Gastrocnemius medialis (tissue), 4 donors: Measurements from ENCODE around the gene CCNF. TPM values are rescaled to one million over a fixed set of nuclear protein-coding genes. Genes with fewer than 3 reads are reported as not detected.

ENCODE experiments used
- ATAC-seq, 2 donors: fragments of 150-250 bp; one replicate each; pipeline ENCODE4 v1.9.1; 2016
- DNase-seq, 2 donors: peaks; one replicate each; pipeline ENCODE4 v3.0.0-alpha.2; 2019
- H3K27ac ChIP-seq, 4 donors: fragments of 200-600 bp; sonication (generic); 1 replicate in 1 of 4; 2 replicates in 3 of 4; pipeline ENCODE4 v1.5.1; 2016 to 2018; ENCODE audit warnings: mild to moderate bottlenecking in 2 of 4, moderate library complexity in 1 of 4
- H3K27me3 ChIP-seq, 3 donors: fragments of 200-600 bp; sonication (generic) in 2 of 3; 1 replicate in 1 of 3; 2 replicates in 2 of 3; pipeline versions ENCODE4 v1.5.1 to v1.6.0; 2016 to 2019; ENCODE audit warnings: mild to moderate bottlenecking in 1 of 3, moderate library complexity in 1 of 3
- H3K36me3 ChIP-seq, 2 donors: fragments of 200-600 bp; sonication (generic) in 1 of 2; one replicate each; pipeline ENCODE4 v1.5.1; 2017 to 2018
- H3K4me1 ChIP-seq, 2 donors: fragments of 200-600 bp; sonication (generic) in 1 of 2; one replicate each; pipeline ENCODE4 v1.5.1; 2016 to 2017; ENCODE audit warnings: mild to moderate bottlenecking in 2 of 2
- H3K4me3 ChIP-seq, 4 donors: fragments of 200-600 bp; sonication (generic) in 3 of 4; 1 replicate in 1 of 4; 2 replicates in 3 of 4; pipeline ENCODE4 v1.5.1; 2016 to 2019; ENCODE audit warnings: mild to moderate bottlenecking in 2 of 4
- H3K9me3 ChIP-seq, 3 donors: fragments of 200-600 bp; sonication (generic) in 2 of 3; 1 replicate in 1 of 3; 2 replicates in 2 of 3; pipeline ENCODE4 v1.5.1; 2016 to 2019
- POLR2A ChIP-seq, 2 donors: fragments of 450-650 bp; IDR thresholded peaks; one replicate each; pipeline ENCODE4 v1.6.1; 2017; ENCODE audit warnings: antibody characterized with exemption in 2 of 2, mild to moderate bottlenecking in 2 of 2, moderate library complexity in 2 of 2
- in situ Hi-C, 4 donors: fragments of 200-750 bp; cut with MboI; loops; one replicate each; pipeline versions ENCODE4 v1.15.0 to v1.8.0; 2017; ENCODE audit warnings: low sequenced_read_pairs in 4 of 4
- intact Hi-C: fragments of 100-400 bp; cut with DNase I; formaldehyde crosslinking; loops from one replicate; pipeline ENCODE4 v1.15.1; 2023; ENCODE audit warnings: low total_unique reads
- total RNA-seq, 4 donors: library from RNA; depleted of rRNA; stranded (reverse); fragments of >200 nt; gene quantifications; one replicate each; pipeline versions ENCODE4 v1.1.0 to v1.2.3, GENCODE V29; 2016
- TF ChIP-seq, protein P1 (sequence below), 5 experiments: fragments of 450-650 bp in 3 of 5; fragments of 200-600 bp in 2 of 5; sonication (generic) in 2 of 5; IDR thresholded peaks in 4 of 5; conservative IDR thresholded peaks in 1 of 5; 1 replicate in 4 of 5; 2 replicates in 1 of 5; pipeline ENCODE4 v1.5.1; 2016 to 2019; ENCODE audit warnings: antibody characterized with exemption in 5 of 5, mild to moderate bottlenecking in 3 of 5, moderate library complexity in 3 of 5

CCNF gene
- total RNA-seq, 4 donors from 2014 or later = 1.8 to 3.6 (median 2.4) TPM

DNA sequence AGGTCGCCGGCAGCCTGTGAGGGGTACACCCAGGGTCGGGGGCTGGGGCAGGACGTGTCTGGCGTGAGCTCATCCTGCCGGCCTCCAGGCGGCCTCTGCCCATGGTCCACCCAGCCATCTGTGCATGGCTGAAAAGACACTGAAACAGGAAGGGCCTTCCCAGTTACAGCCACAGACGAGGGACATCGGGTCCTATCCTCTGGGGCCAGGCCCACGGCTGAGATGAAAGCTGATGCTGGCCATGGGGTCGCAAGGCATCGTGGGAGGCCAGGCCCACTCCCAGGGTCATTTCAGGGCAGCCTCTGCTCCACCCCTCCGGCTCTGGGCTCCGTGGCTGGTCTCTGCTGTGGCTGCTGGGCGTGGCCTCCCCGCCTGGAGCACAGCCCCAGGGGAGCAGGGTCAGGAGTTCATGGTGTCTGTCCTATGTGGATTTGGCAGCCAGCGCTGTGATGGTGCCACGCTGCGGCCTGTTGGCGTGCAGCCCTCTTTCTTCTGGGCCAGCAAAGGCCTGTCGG lies 67.9 kb downstream of the CCNF start:
- ATAC-seq (peak; percentile 16 to 77), DNase-seq (peak in 1 of 2 donors; percentile 81)
- intact Hi-C loops (loop anchor here (5.0 kb wide), 1 partner anchor 35 kb away; the partner anchor contains the start of gene TEDC2), in situ Hi-C loops (loop anchor here in 2 of 4 donors (10.0 to 25.0 kb wide), 2 partner anchors 152 to 160 kb away; partner anchors contain the start of gene ABCA3 (in 2 of the 2))
- TF ChIP-seq, protein P1, sequence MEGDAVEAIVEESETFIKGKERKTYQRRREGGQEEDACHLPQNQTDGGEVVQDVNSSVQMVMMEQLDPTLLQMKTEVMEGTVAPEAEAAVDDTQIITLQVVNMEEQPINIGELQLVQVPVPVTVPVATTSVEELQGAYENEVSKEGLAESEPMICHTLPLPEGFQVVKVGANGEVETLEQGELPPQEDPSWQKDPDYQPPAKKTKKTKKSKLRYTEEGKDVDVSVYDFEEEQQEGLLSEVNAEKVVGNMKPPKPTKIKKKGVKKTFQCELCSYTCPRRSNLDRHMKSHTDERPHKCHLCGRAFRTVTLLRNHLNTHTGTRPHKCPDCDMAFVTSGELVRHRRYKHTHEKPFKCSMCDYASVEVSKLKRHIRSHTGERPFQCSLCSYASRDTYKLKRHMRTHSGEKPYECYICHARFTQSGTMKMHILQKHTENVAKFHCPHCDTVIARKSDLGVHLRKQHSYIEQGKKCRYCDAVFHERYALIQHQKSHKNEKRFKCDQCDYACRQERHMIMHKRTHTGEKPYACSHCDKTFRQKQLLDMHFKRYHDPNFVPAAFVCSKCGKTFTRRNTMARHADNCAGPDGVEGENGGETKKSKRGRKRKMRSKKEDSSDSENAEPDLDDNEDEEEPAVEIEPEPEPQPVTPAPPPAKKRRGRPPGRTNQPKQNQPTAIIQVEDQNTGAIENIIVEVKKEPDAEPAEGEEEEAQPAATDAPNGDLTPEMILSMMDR (IDR thresholded peaks at IDR 0.05 in 4 of 5, conservative IDR thresholded peaks at IDR 0.05 in 1 of 5) = no peak
- no peak for TF ChIP-seq POLR2A (IDR thresholded peaks at IDR 0.05)
- Histone ChIP-seq H3K9me3 (no peaks in the 10 kb centered on the region), H3K4me3 (no peak overlapping the region), H3K27me3 (no peaks in the 10 kb centered on the region), H3K4me1 (peaks cover 30 to 36% of the 10 kb centered on the region in 2 donors), H3K36me3 (no peaks in the 10 kb centered on the region), H3K27ac (peak overlapping the region in 3 of 4 donors; percentile 11 to 71 (median 46))

DNA sequence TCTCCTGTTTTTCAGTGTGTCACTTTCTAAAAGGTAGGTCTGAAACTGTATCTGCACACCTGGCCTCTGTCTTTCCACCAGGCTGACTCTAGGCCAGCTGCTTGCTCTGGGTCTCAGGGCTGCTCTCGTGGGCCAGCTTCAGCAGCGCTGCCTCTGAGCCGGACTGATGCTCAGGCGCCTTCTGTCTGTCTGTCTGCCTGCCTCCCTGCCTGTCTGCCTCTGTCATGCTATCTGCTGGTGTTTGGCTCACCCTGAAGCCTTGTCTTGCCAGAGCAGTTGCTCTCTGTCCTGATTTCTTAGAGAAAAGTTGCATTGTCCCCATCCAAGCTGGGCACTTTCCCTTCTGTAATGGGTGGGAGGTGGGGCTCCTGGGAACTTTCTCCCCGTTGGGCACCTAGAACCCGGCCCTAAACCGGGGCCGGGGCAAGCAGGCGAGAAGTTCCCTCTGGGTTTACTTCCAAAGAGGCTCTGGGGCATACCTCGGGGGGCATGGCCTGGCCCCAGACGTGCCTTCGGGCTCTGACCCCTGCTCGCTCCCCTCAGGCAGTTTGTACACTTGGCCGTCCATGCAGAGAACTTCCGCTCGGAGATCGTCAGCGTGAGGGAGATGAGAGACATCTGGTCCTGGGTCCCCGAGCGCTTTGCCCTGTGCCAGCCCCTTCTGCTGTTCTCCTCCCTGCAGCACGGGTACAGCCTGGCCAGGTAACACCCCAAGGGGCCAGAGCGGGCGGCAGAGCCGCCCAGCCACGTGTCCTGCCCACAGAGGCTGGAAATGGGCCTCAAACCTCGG lies 68.6 kb downstream of the CCNF start:
- no peaks in the 10 kb centered on the region for H3K27me3 ChIP-seq
- H3K4me1 ChIP-seq = peaks cover 30 to 36% of the 10 kb centered on the region in 2 donors
- H3K36me3 ChIP-seq = no peaks in the 10 kb centered on the region
- intact Hi-C loops = loop anchor here (5.0 kb wide), 1 partner anchor 36 kb away; the partner anchor contains the start of gene TEDC2
- in situ Hi-C loops = loop anchor here in 2 of 4 donors (10.0 to 25.0 kb wide), 2 partner anchors 153 to 161 kb away; partner anchors contain the start of gene ABCA3 (in 2 of the 2)
- H3K4me3 ChIP-seq = no peak overlapping the region
- no peaks in the 10 kb centered on the region for H3K9me3 ChIP-seq
- ATAC-seq (peak in 1 of 2 donors; percentile 22), DNase-seq (no peak)
- peak overlapping the region; percentile 11 to 71 (median 31) for H3K27ac ChIP-seq
- TF ChIP-seq POLR2A (IDR thresholded peaks at IDR 0.05) = no peak
- TF ChIP-seq, protein P1 (IDR thresholded peaks at IDR 0.05 in 4 of 5, conservative IDR thresholded peaks at IDR 0.05 in 1 of 5) = no peak

DNA sequence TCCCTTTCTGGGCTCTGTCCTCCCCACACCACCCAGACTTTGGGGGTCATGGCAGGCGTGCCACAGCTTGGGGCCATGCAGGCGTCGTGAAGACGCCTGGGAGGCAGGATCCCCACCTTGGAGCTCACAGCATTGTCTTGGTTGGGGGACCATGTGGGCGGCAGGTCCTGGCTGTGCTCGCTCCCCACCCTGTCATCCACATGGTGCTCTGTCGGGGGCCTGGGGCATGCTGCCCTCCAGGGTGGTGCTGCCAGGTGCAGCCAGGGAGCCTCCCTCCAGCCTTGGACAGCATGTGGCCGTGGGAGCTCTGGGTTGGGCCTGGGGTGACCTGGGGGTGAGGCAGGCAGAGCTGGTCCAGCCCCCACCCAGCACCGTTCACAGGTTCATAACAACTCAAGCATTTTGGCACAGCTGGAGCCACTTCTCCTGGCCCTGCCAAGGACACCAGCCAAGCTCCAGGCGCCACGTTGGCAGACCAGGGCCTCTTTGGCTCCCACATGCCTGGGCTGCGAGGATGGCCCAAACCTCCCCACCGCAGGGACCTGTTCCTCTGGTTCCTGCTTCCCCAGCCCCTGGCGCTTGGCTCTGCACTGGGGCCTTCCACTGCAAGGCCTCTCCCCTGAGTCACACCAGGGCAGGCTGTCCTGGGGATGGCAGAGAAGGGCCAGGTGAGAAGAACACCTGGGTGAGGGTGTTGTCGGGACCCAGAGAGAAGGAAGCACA lies 69.4 kb downstream of the CCNF start:
- Histone ChIP-seq H3K9me3 (no peaks in the 10 kb centered on the region), H3K4me3 (no peak overlapping the region), H3K4me1 (peaks cover 30 to 36% of the 10 kb centered on the region in 2 donors), H3K27me3 (no peaks in the 10 kb centered on the region), H3K36me3 (no peaks in the 10 kb centered on the region), H3K27ac (peak overlapping the region in 2 of 4 donors; percentile 29 to 71)
- in situ Hi-C loops (loop anchor here in 2 of 4 donors (10.0 to 25.0 kb wide), 2 partner anchors 154 to 161 kb away; partner anchors contain the start of gene ABCA3 (in 2 of the 2)), intact Hi-C loops (loop anchor here (5.0 kb wide), 1 partner anchor 36 kb away; the partner anchor contains the start of gene TEDC2)
- peak in 1 of 2 donors; percentile 59 for DNase-seq
- TF ChIP-seq, protein P1 (IDR thresholded peaks at IDR 0.05 in 4 of 5, conservative IDR thresholded peaks at IDR 0.05 in 1 of 5) = no peak
- TF ChIP-seq POLR2A (IDR thresholded peaks at IDR 0.05) = no peak
- peak in 1 of 2 donors; percentile 33 for ATAC-seq

DNA sequence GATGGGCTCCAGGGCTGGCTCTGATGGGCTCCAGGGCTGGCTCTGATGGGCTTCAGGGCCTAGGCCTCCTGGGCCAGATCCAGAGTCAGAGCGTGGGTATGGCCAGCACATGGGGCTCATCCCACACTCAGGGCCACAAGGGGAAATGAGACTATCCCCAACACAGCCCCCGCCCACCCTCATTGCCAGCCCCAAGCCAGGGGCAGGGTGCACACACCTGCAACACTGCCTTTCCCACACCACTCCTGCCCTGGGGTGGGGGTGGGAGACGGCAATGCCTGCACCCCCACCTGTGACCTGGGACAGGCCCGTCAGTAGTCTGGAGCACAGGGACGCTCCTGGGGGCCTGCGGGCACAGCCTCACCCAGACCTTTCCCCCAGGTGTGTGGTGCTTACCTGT lies 70.2 kb downstream of the CCNF start:
- ATAC-seq (no peak), DNase-seq (no peak)
- Histone ChIP-seq H3K27ac (peak overlapping the region in 1 of 4 donors; percentile 71), H3K36me3 (no peaks in the 10 kb centered on the region), H3K9me3 (no peaks in the 10 kb centered on the region), H3K27me3 (no peaks in the 10 kb centered on the region), H3K4me3 (no peak overlapping the region), H3K4me1 (peaks cover 30 to 36% of the 10 kb centered on the region in 2 donors)
- intact Hi-C loops (loop anchor here (5.0 kb wide), 1 partner anchor 37 kb away; the partner anchor contains the start of gene TEDC2), in situ Hi-C loops (loop anchor here in 2 of 4 donors (10.0 to 25.0 kb wide), 2 partner anchors 155 to 162 kb away; partner anchors contain the start of gene ABCA3 (in 2 of the 2))
- no peak for TF ChIP-seq POLR2A (IDR thresholded peaks at IDR 0.05)
- TF ChIP-seq, protein P1 (IDR thresholded peaks at IDR 0.05 in 4 of 5, conservative IDR thresholded peaks at IDR 0.05 in 1 of 5) = no peak
